Fibroblast of lung (primary cell): ENCODE results near the gene MMP8. TPM values are rescaled to one million over a fixed set of nuclear protein-coding genes. Genes with fewer than 3 reads are reported as not detected.

Experiments used
- DNase-seq, 2 donors: peaks; one replicate each; pipeline versions ENCODE4 v3.0.0 to v3.0.0-alpha.2; 2010; ENCODE audit warnings: low read depth in 2 of 2
- H2AFZ ChIP-seq: 2 replicates; pipeline ENCODE4 v1.5.1; 2012; ENCODE audit warnings: low read length, control low read depth, inconsistent platforms
- H3K27ac ChIP-seq: 2 replicates; pipeline ENCODE4 v1.5.1; 2011; ENCODE audit warnings: low read length, control low read depth; ENCODE audit not compliant: insufficient read depth
- H3K27me3 ChIP-seq: 2 replicates; pipeline ENCODE4 v1.5.1; 2011; ENCODE audit warnings: mild to moderate bottlenecking, low read length; ENCODE audit not compliant: control insufficient read depth, insufficient read depth
- H3K36me3 ChIP-seq: 2 replicates; pipeline ENCODE4 v1.5.1; 2011; ENCODE audit warnings: low read length; ENCODE audit not compliant: control insufficient read depth, insufficient read depth
- H3K4me1 ChIP-seq: 2 replicates; pipeline ENCODE4 v1.5.1; 2011; ENCODE audit warnings: low read length; ENCODE audit not compliant: control insufficient read depth, insufficient read depth; ENCODE audit errors: extremely low read depth
- H3K4me2 ChIP-seq: 2 replicates; pipeline ENCODE4 v1.5.1; 2011; ENCODE audit warnings: low read length, control low read depth; ENCODE audit not compliant: insufficient read depth; ENCODE audit errors: extremely low read depth
- H3K4me3 ChIP-seq, 4 experiments: fragments of 200-600 bp in 1 of 4; sonication (generic) in 1 of 4; replicated peaks in 1 of 4; 2 replicates each; pipeline ENCODE4 v1.5.1; 2011 to 2016; ENCODE audit warnings: low read length in 4 of 4, low read depth in 3 of 4, mild to moderate bottlenecking in 3 of 4, control low read depth in 2 of 4, inconsistent platforms in 1 of 4, mixed read lengths in 1 of 4; ENCODE audit not compliant: insufficient read depth in 1 of 4; ENCODE audit errors: control extremely low read depth in 1 of 4
- H3K79me2 ChIP-seq: 2 replicates; pipeline ENCODE4 v1.5.1; 2012; ENCODE audit warnings: mild to moderate bottlenecking, low read length, inconsistent platforms; ENCODE audit not compliant: control insufficient read depth, insufficient read depth
- H3K9ac ChIP-seq: 2 replicates; pipeline ENCODE4 v1.5.1; 2011; ENCODE audit warnings: mild to moderate bottlenecking, low read length, control low read depth; ENCODE audit not compliant: insufficient read depth
- H3K9me3 ChIP-seq: 2 replicates; pipeline ENCODE4 v1.5.1; 2012; ENCODE audit warnings: low read depth, low read length; ENCODE audit not compliant: control insufficient read depth, insufficient read depth
- H4K20me1 ChIP-seq: 2 replicates; pipeline ENCODE4 v1.5.1; 2011; ENCODE audit warnings: low read length; ENCODE audit not compliant: control insufficient read depth, insufficient read depth; ENCODE audit errors: extremely low read depth
- CTCF ChIP-seq, 2 donors: IDR thresholded peaks in 1 of 2; conservative IDR thresholded peaks in 1 of 2; 1 replicate in 1 of 2; 2 replicates in 1 of 2; pipeline ENCODE4 v1.5.1; 2011 to 2012; ENCODE audit warnings: low read length in 2 of 2, control low read depth in 1 of 2, inconsistent platforms in 1 of 2, low read depth in 1 of 2, mild to moderate bottlenecking in 1 of 2
- EZH2 ChIP-seq: IDR thresholded peaks from 2 replicates; pipeline ENCODE4 v1.5.1; 2012; ENCODE audit warnings: low read length, control low read depth, mild to moderate bottlenecking; ENCODE audit errors: missing control alignments
- polyA plus RNA-seq, 2 donors: library from polyadenylated mRNA; depleted of rRNA in 1 of 2; stranded (reverse) in 1 of 2; unstranded in 1 of 2; fragments of >200 nt; gene quantifications; 2 replicates each; pipeline ENCODE4 v1.2.1, GENCODE V29; 2011 to 2012; ENCODE audit warnings: missing spikeins in 1 of 2
- total RNA-seq: library from RNA; depleted of rRNA; stranded (reverse); fragments of >200 nt; gene quantifications from 2 replicates; pipeline ENCODE4 v1.2.1, GENCODE V29; 2014

The MMP8 gene
- total and polyA plus RNA-seq, 2 donors (not counting 1 experiment from before 2014, with no cell fraction given), result under 0.01 to 0.07 TPM

GRCh38 chr11:102669664-102670063 is 55.1 kb downstream of the MMP8 start:
- peak in 1 of 2 donors; percentile 55 for DNase-seq
- TF ChIP-seq EZH2, result no peak
- no peak for TF ChIP-seq CTCF (conservative IDR thresholded peaks at IDR 0.05 in 1 of 2, IDR thresholded peaks at IDR 0.05 in 1 of 2; ENCODE audit: low read depth in 1 of 2, low read length in 2 of 2)

GRCh38 chr11:102666331-102666957 is 58.3 kb downstream of the MMP8 start:
- DNase-seq, result peak; percentile 39 to 70
- Histone ChIP-seq H3K9me3 (no peaks in the 10 kb centered on the region), H3K4me3 (no peak overlapping the region), H3K4me1 (no peaks in the 10 kb centered on the region), H3K27ac (no peak overlapping the region), H4K20me1 (no peaks in the 10 kb centered on the region), H3K79me2 (no peaks in the 10 kb centered on the region), H2AFZ (no peak overlapping the region), H3K9ac (no peak overlapping the region), H3K4me2 (no peak overlapping the region), H3K36me3 (no peaks in the 10 kb centered on the region), H3K27me3 (no peaks in the 10 kb centered on the region)
- TF ChIP-seq CTCF (conservative IDR thresholded peaks at IDR 0.05 in 1 of 2, IDR thresholded peaks at IDR 0.05 in 1 of 2; ENCODE audit: low read depth in 1 of 2, low read length in 2 of 2) (peak; percentile 83 to 89), EZH2 (no peak)

More at GRCh38 chr11:102669664-102670063, 55.1 kb downstream of the MMP8 start:
- Histone ChIP-seq H3K27ac (no peak overlapping the region), H3K9me3 (no peaks in the 10 kb centered on the region), H2AFZ (no peak overlapping the region), H3K36me3 (no peaks in the 10 kb centered on the region), H4K20me1 (no peaks in the 10 kb centered on the region), H3K4me3 (no peak overlapping the region), H3K79me2 (no peaks in the 10 kb centered on the region), H3K4me2 (no peak overlapping the region), H3K4me1 (no peaks in the 10 kb centered on the region), H3K27me3 (no peaks in the 10 kb centered on the region), H3K9ac (no peak overlapping the region)

- Histone ChIP-seq H3K9me3 (no peaks in the 10 kb centered on the region), H3K36me3 (no peaks in the 10 kb centered on the region), H3K4me2 (no peak overlapping the region), H3K4me1 (no peaks in the 10 kb centered on the region), H3K79me2 (no peaks in the 10 kb centered on the region), H2AFZ (no peak overlapping the region), H3K27ac (no peak overlapping the region), H3K27me3 (no peaks in the 10 kb centered on the region), H3K4me3 (no peak overlapping the region), H3K9ac (no peak overlapping the region), H4K20me1 (no peaks in the 10 kb centered on the region)
- TF ChIP-seq EZH2 (no peak), CTCF (conservative IDR thresholded peaks at IDR 0.05 in 1 of 2, IDR thresholded peaks at IDR 0.05 in 1 of 2; ENCODE audit: low read depth in 1 of 2, low read length in 2 of 2) (peak in 1 of 2 donors; percentile 39)
- DNase-seq, result no peak
Observed at GRCh38 chr11:102664001-102664752, 60.6 kb downstream of the MMP8 start.
